ENCODE results near the gene ANKZF1.

GRCh38 chr2:219250049-219250781 is 20.6 kb downstream of the ANKZF1 start:
- TF ChIP-seq CTCF (IDR thresholded peaks at IDR 0.05): no peak
- no peak for TF ChIP-seq EZH2 (IDR thresholded peaks at IDR 0.05; ENCODE audit: borderline replicate concordance, insufficient read depth, low read depth, low read length, poor library complexity, severe bottlenecking)

Measured in B cell (primary cell).